ENCODE measurements around the gene TLCD2. TPM values are rescaled to one million over a fixed set of nuclear protein-coding genes. Genes with fewer than 3 reads are reported as not detected.

The TLCD2 gene
- total and polyA plus RNA-seq, 12 donors, result 0.96 to 6.0 (median 1.9) TPM

DNA sequence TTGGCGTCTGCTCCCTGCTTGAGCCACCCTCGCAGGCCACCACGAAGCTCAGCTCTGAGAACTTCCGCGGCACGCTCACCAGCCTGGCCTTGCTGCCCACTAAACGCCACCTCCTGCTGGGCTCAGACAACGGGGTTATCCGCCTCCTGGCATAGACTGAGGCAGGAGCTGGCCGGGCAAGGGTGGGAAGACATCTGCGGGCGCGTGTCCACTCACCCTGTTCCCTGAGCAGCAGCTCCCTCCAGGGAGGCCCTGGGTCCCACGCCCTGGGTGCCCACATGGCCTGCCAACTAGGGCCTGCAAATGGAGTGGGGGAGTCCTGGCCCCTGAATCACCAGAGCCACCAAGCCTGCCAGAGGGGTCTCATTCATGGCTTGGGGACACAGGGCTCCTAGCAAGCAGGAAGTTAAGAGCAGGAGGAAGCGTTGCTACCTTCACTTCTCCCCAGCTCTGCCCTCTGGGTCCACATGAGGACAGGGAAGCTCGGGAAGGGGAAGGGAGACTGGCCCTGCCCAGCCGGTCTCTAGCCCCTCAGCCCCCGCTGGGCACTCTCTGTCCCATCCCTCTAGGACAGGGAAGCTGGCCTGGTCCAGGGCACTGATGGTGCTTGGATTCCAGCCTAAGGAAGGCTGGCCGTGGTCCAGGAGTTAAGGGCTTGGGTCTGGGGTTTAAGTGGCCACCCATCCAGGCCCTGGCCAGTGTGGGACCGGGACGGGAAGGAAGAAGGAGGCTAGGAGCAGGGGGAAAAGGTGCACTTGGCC, 27.5 kb upstream of the TLCD2 start:
- intact Hi-C loops (cut with DNase I), result loop anchor here in 1 of 10 donors (10.0 kb wide), 1 partner anchor 127 kb away; no protein-coding TSS in a partner anchor
- Histone ChIP-seq H3K27ac (peak overlapping the region in 3 of 10 donors; percentile 29 to 39 (median 31)), H3K27me3 (no peaks in the 10 kb centered on the region), H3K4me3 (no peak overlapping the region), H3K4me1 (peaks cover 9 to 27% (median 19%) of the 10 kb centered on the region in 9 donors), H3K36me3 (peaks cover 0 to 55% (median 10%) of the 10 kb centered on the region in 9 donors), H3K9me3 (no peaks in the 10 kb centered on the region)
- peak in 6 of 8 donors; percentile 13 to 73 (median 34) for ATAC-seq
- no peak for TF ChIP-seq CTCF (IDR thresholded peaks at IDR 0.05)
- 84 to 85% methylated on average over 21 of the region's 21 CpGs for WGBS, 2 donors
- no peak for DNase-seq

GRCh38 chr17:1736348-1737281, 26.4 kb upstream of the TLCD2 start:
- intact Hi-C loops (cut with DNase I), result loop anchor here in 1 of 10 donors (10.0 kb wide), 1 partner anchor 128 kb away; no protein-coding TSS in a partner anchor
- DNase-seq (peak; percentile 69 to 75), ATAC-seq (peak; percentile 51 to 78 (median 64))
- H3K27ac ChIP-seq, result peak overlapping the region in 8 of 10 donors; percentile 7 to 61 (median 34)
- H3K36me3 ChIP-seq, result peaks cover 0 to 64% (median 10%) of the 10 kb centered on the region in 9 donors
- H3K4me1 ChIP-seq, result peaks cover 9 to 27% (median 19%) of the 10 kb centered on the region in 9 donors
- 59 to 60% methylated on average over 25 of the region's 25 CpGs for WGBS, 2 donors
- no peaks in the 10 kb centered on the region for H3K9me3 ChIP-seq
- H3K27me3 ChIP-seq, result no peaks in the 10 kb centered on the region
- no peak overlapping the region for H3K4me3 ChIP-seq
- TF ChIP-seq CTCF (IDR thresholded peaks at IDR 0.05), result no peak

- WGBS, 2 donors, result 87 to 94% methylated on average over 17 of the region's 17 CpGs
- peaks cover 0 to 72% (median 10%) of the 10 kb centered on the region in 9 donors for H3K36me3 ChIP-seq
- H3K27ac ChIP-seq, result peak overlapping the region in 7 of 10 donors; percentile 7 to 61 (median 34)
- H3K4me3 ChIP-seq, result no peak overlapping the region
- peaks cover 11 to 31% (median 24%) of the 10 kb centered on the region in 9 donors for H3K4me1 ChIP-seq
- ATAC-seq, result peak in 2 of 8 donors; percentile 4 to 6
- no peaks in the 10 kb centered on the region for H3K27me3 ChIP-seq
- intact Hi-C loops (cut with DNase I), result loop anchor here in 1 of 10 donors (10.0 kb wide), 1 partner anchor 129 kb away; no protein-coding TSS in a partner anchor
- H3K9me3 ChIP-seq, result no peaks in the 10 kb centered on the region
- no peak for DNase-seq
- no peak for TF ChIP-seq CTCF (IDR thresholded peaks at IDR 0.05)
Measured at GRCh38 chr17:1735834-1736347, 25.7 kb upstream of the TLCD2 start.
